Mammary epithelial cell (primary cell): Measurements from ENCODE around the gene RAG1.

Experiments used
- CTCF ChIP-seq, 2 donors: IDR thresholded peaks in 1 of 2; conservative IDR thresholded peaks in 1 of 2; 2 replicates each; pipeline ENCODE4 v1.5.1; 2011 to 2012; ENCODE audit warnings: inconsistent platforms in 2 of 2, low read length in 2 of 2, mild to moderate bottlenecking in 2 of 2, control low read depth in 1 of 2, low read depth in 1 of 2; ENCODE audit not compliant: insufficient read depth in 1 of 2; ENCODE audit errors: extremely low read depth in 1 of 2
- EZH2 ChIP-seq: IDR thresholded peaks from 2 replicates; pipeline ENCODE4 v1.6.1; 2012; ENCODE audit warnings: low read length, inconsistent platforms, borderline replicate concordance

- TF ChIP-seq CTCF (conservative IDR thresholded peaks at IDR 0.05 in 1 of 2, IDR thresholded peaks at IDR 0.05 in 1 of 2; ENCODE audit: extremely low read depth in 1 of 2, insufficient read depth in 1 of 2, low read depth in 1 of 2, low read length in 2 of 2) (no peak), EZH2 (no peak)
Measured at GRCh38 chr11:36618363-36619047, 50.7 kb downstream of the RAG1 start.
